Measurements from ENCODE around the gene BCLAF3. TPM values are rescaled to one million over a fixed set of nuclear protein-coding genes. Genes with fewer than 3 reads are reported as not detected.

BCLAF3 gene
- total and polyA plus RNA-seq, 10 donors, result 2.8 to 19.2 (median 11.0) TPM

DNA sequence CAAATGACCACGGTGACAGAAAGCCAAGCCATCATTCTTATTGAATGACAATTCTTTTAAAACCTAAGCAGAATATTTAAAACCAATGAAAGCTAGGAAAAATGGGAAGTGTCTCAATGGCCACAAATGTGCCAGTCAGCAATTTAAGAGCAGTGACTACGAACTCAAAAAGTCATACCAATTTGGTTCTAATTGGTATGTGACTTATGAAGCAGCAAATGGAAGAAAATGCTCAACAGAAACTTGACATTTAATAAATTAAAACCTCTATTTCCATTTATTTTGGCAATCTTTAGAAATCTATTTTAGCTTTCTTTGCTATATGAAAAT is 25.7 kb upstream of the BCLAF3 start:
- Histone ChIP-seq H3K27ac (no peak overlapping the region), H3K9me3 (peaks cover 0 to 36% (median 16%) of the 10 kb centered on the region in 8 donors), H3K27me3 (replicated peaks in 1 of 7) (no peaks in the 10 kb centered on the region), H3K4me3 (no peak overlapping the region), H3K36me3 (no peaks in the 10 kb centered on the region), H3K4me1 (no peaks in the 10 kb centered on the region)
- 83 to 97% (median 86%) methylated on average over 2 of the region's 2 CpGs for WGBS, 5 donors
- TF ChIP-seq POLR2A (IDR thresholded peaks at IDR 0.05) (no peak), CTCF (IDR thresholded peaks at IDR 0.05 in 8 of 11, conservative IDR thresholded peaks at IDR 0.05 in 3 of 11) (no peak), POLR2AphosphoS5 (IDR thresholded peaks at IDR 0.05) (no peak)
- DNase-seq, result no peak
- intact Hi-C loops (cut with DNase I; ENCODE audit: low total_unique reads), result no loop called here

DNA sequence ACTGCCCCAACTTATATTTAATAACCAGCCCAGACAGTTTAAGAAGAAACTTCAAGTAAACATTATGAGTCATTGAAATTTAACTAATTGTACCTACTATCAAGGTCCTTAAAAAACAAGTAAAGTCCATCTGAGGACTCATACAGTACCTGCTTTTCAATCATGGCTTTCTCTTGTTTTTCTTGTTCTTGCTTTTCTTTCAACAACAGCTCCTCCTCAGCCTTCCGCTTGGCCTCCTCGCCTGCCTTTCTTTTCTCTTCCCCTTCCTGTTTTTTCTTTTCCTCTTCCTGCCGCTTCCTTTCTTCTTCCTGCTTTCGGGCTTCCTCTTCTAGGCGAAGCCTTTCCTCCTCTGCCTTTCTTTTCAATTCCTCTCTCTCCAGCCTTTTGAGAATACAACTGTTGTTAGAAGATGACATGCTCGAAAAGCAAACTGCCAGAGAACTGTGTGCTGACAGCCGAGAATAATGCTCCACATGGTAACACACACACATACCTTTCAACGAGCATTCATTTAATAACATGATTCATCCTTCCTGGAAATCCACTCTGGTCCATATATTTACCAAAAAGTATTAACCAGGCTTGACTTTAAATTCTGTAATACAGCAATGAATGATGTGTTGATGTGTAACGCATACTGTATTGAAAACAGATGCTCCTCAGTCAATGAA is 25.2 kb upstream of the BCLAF3 start:
- intact Hi-C loops (cut with DNase I; ENCODE audit: low total_unique reads), result no loop called here
- Histone ChIP-seq H3K27me3 (replicated peaks in 1 of 7) (no peaks in the 10 kb centered on the region), H3K9me3 (peaks cover 0 to 36% (median 16%) of the 10 kb centered on the region in 8 donors), H3K36me3 (no peaks in the 10 kb centered on the region), H3K4me3 (no peak overlapping the region), H3K4me1 (no peaks in the 10 kb centered on the region), H3K27ac (no peak overlapping the region)
- DNase-seq, result no peak
- 81 to 89% (median 83%) methylated on average over 9 of the region's 9 CpGs for WGBS, 5 donors
- TF ChIP-seq CTCF (IDR thresholded peaks at IDR 0.05 in 8 of 11, conservative IDR thresholded peaks at IDR 0.05 in 3 of 11) (no peak), POLR2A (IDR thresholded peaks at IDR 0.05) (no peak), POLR2AphosphoS5 (IDR thresholded peaks at IDR 0.05) (no peak)

GRCh38 chrX:20015422-20015821 is 24.6 kb upstream of the BCLAF3 start:
- Histone ChIP-seq H3K9me3 (peaks cover 0 to 36% (median 16%) of the 10 kb centered on the region in 8 donors), H3K4me3 (no peak overlapping the region), H3K27ac (no peak overlapping the region), H3K27me3 (replicated peaks in 1 of 7) (no peaks in the 10 kb centered on the region), H3K4me1 (no peaks in the 10 kb centered on the region), H3K36me3 (no peaks in the 10 kb centered on the region)
- WGBS, 5 donors, result 25 to 47% (median 35%) methylated on average over 1 of the region's 1 CpG; no CpG with 5 or more reads in 1 of the 5 donors
- intact Hi-C loops (cut with DNase I; ENCODE audit: low total_unique reads), result no loop called here
- DNase-seq, result no peak
- no peak for TF ChIP-seq CTCF (IDR thresholded peaks at IDR 0.05 in 8 of 11, conservative IDR thresholded peaks at IDR 0.05 in 3 of 11)
- no peak for TF ChIP-seq POLR2A (IDR thresholded peaks at IDR 0.05)
- no peak for TF ChIP-seq POLR2AphosphoS5 (IDR thresholded peaks at IDR 0.05)

GRCh38 chrX:20011608-20012007 is 20.7 kb upstream of the BCLAF3 start:
- H3K4me3 ChIP-seq, result no peak overlapping the region
- DNase-seq, result no peak
- no peaks in the 10 kb centered on the region for H3K36me3 ChIP-seq
- H3K27ac ChIP-seq, result no peak overlapping the region
- H3K27me3 ChIP-seq (replicated peaks in 1 of 7), result no peaks in the 10 kb centered on the region
- intact Hi-C loops (cut with DNase I; ENCODE audit: low total_unique reads), result no loop called here
- TF ChIP-seq POLR2A (IDR thresholded peaks at IDR 0.05) (no peak), CTCF (IDR thresholded peaks at IDR 0.05 in 8 of 11, conservative IDR thresholded peaks at IDR 0.05 in 3 of 11) (no peak), POLR2AphosphoS5 (IDR thresholded peaks at IDR 0.05) (no peak)
- peaks cover 0 to 28% (median 13%) of the 10 kb centered on the region in 8 donors for H3K9me3 ChIP-seq
- WGBS, 5 donors, result 78 to 92% (median 89%) methylated on average over 3 to 4 of the region's 4 CpGs
- no peaks in the 10 kb centered on the region for H3K4me1 ChIP-seq

Measured in spleen (tissue), 11 donors.